ENCODE data around the gene C1orf116. TPM values are rescaled to one million over a fixed set of nuclear protein-coding genes. Genes with fewer than 3 reads are reported as not detected.

Gene C1orf116
- total RNA-seq, 1 experiment from 2014 or later = 2.4 TPM

- TF ChIP-seq ZNF138 (CRISPR knock-in tag; conservative IDR thresholded peaks at IDR 0.05) = no peak
- no peak for TF ChIP-seq ATF6 (CRISPR knock-in tag; IDR thresholded peaks at IDR 0.05)
- no peak for TF ChIP-seq ETV6 (CRISPR knock-in tag; IDR thresholded peaks at IDR 0.05)
- TF ChIP-seq GRHL2 (CRISPR knock-in tag; IDR thresholded peaks at IDR 0.05; ENCODE audit: insufficient replicate concordance, severe bottlenecking) = no peak
- TF ChIP-seq, protein P1, sequence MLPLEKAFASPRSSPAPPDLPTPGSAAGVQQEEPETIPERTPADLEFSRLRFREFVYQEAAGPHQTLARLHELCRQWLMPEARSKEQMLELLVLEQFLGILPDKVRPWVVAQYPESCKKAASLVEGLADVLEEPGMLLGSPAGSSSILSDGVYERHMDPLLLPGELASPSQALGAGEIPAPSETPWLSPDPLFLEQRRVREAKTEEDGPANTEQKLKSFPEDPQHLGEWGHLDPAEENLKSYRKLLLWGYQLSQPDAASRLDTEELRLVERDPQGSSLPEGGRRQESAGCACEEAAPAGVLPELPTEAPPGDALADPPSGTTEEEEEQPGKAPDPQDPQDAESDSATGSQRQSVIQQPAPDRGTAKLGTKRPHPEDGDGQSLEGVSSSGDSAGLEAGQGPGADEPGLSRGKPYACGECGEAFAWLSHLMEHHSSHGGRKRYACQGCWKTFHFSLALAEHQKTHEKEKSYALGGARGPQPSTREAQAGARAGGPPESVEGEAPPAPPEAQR (CRISPR knock-in tag; IDR thresholded peaks at IDR 0.05) = no peak
- TF ChIP-seq, protein P2, sequence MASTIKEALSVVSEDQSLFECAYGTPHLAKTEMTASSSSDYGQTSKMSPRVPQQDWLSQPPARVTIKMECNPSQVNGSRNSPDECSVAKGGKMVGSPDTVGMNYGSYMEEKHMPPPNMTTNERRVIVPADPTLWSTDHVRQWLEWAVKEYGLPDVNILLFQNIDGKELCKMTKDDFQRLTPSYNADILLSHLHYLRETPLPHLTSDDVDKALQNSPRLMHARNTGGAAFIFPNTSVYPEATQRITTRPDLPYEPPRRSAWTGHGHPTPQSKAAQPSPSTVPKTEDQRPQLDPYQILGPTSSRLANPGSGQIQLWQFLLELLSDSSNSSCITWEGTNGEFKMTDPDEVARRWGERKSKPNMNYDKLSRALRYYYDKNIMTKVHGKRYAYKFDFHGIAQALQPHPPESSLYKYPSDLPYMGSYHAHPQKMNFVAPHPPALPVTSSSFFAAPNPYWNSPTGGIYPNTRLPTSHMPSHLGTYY (CRISPR knock-in tag; IDR thresholded peaks at IDR 0.05) = no peak
- no peak for TF ChIP-seq SOX15 (CRISPR knock-in tag; IDR thresholded peaks at IDR 0.05)
- TF ChIP-seq, protein P3, sequence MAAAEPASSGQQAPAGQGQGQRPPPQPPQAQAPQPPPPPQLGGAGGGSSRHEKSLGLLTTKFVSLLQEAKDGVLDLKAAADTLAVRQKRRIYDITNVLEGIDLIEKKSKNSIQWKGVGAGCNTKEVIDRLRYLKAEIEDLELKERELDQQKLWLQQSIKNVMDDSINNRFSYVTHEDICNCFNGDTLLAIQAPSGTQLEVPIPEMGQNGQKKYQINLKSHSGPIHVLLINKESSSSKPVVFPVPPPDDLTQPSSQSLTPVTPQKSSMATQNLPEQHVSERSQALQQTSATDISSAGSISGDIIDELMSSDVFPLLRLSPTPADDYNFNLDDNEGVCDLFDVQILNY (CRISPR knock-in tag; IDR thresholded peaks at IDR 0.05) = no peak
- TF ChIP-seq, protein P4, sequence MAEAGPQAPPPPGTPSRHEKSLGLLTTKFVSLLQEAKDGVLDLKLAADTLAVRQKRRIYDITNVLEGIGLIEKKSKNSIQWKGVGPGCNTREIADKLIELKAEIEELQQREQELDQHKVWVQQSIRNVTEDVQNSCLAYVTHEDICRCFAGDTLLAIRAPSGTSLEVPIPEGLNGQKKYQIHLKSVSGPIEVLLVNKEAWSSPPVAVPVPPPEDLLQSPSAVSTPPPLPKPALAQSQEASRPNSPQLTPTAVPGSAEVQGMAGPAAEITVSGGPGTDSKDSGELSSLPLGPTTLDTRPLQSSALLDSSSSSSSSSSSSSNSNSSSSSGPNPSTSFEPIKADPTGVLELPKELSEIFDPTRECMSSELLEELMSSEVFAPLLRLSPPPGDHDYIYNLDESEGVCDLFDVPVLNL (CRISPR knock-in tag; IDR thresholded peaks at IDR 0.05; ENCODE audit: borderline replicate concordance, low read depth) = no peak
- DNase-seq (ENCODE audit: low spot score) = no peak
- Mint-ChIP-seq H3K27me3 (ENCODE audit: low read depth) (peaks cover 2% of the 10 kb centered on the region; the same call in 1 of the 2 replicates), H3K27ac (no peak overlapping the region), H3K4me3 (no peak overlapping the region), H3K36me3 (no peaks in the 10 kb centered on the region), H3K9me3 (no peaks in the 10 kb centered on the region), H3K4me1 (peaks cover 18% of the 10 kb centered on the region)
- ChIA-PET POLR2A (no interaction called here), CTCF (no interaction called here)
- ATAC-seq = no peak
Measured at GRCh38 chr1:207001492-207002245, 30.9 kb downstream of the C1orf116 start.

DNA sequence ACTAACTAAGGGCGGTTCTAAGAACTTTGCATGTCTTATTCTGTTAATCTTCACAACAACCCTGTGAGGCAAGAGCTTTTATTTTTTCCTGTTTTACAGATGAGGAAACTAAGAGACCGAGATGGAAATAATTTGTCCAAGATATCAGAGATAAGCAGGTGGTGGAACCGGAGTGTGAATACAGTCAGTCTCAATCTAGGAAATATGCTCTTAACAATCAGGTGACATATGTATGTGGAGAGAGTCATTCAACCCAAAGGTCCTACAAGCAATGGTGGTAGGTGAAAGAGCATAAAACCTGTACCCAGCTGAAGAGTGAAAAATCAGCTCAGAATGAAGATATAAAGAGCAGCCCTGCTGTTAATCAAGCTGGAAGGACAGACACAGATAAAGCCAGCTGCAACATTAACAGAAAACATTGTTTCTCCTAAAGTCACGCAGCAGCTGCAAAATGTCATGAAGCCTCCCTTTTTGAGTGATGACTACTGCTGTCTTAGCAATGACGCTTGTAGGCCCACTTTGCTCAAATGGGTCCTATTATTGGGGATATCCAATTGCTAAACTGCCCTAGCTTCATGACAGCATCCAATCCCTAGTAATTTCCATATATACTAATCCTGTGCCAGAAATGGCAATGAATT is 31.8 kb downstream of the C1orf116 start:
- Mint-ChIP-seq H3K27ac (no peak overlapping the region), H3K9me3 (no peaks in the 10 kb centered on the region), H3K27me3 (ENCODE audit: low read depth) (peaks cover 2% of the 10 kb centered on the region; the same call in 1 of the 2 replicates), H3K4me3 (no peak overlapping the region), H3K36me3 (no peaks in the 10 kb centered on the region), H3K4me1 (peaks cover 18% of the 10 kb centered on the region)
- TF ChIP-seq, protein P5, sequence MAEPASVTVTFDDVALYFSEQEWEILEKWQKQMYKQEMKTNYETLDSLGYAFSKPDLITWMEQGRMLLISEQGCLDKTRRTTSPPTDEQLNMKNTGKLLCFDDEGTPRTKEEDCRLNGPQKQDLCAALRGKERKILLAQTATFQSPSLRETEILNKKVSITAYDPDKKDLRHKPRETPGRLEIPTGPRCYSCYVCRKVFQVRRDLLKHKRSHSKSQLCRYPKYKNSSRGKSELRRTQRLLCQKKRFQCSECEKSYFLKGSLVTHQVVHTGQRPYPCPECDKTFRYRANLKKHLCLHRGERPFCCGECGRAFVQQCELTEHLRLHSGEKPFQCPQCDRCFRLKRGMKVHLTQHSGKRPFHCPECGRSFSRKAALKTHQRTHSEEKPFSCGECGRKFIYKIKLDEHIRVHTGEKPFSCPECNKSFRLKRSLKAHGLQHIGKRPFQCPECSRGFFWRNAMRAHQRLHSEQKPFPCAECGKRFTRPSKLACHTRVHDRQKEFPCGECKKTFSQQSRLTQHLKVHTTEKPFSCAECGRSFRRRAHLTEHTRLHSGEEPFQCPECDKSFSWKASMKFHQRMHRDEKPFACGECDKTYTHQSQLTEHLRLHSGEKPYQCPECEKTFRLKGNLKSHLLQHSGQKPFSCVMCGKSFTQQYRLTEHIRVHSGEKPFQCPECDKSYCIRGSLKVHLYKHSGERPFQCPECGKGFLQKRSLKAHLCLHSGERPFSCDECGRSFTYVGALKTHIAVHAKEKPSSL (CRISPR knock-in tag; conservative IDR thresholded peaks at IDR 0.05) = no peak
- TF ChIP-seq, protein P2 (CRISPR knock-in tag; IDR thresholded peaks at IDR 0.05) = no peak
- TF ChIP-seq PREB (CRISPR knock-in tag; IDR thresholded peaks at IDR 0.05; ENCODE audit: borderline replicate concordance) (no peak), CREB1 (CRISPR knock-in tag; IDR thresholded peaks at IDR 0.05) (no peak), ETV6 (CRISPR knock-in tag; IDR thresholded peaks at IDR 0.05) (no peak), IRF1 (CRISPR knock-in tag; IDR thresholded peaks at IDR 0.05) (no peak), TCF7 (CRISPR knock-in tag; IDR thresholded peaks at IDR 0.05; ENCODE audit: low read depth) (no peak), NFE2L1 (CRISPR knock-in tag; IDR thresholded peaks at IDR 0.05) (no peak)
- ATAC-seq (no peak), DNase-seq (ENCODE audit: low spot score) (no peak)
- POLR2A ChIA-PET = no interaction called here
- CTCF ChIA-PET = interaction anchor here (0.7 kb wide), 1 partner anchor 15 kb away, joined by 3 read pairs; no protein-coding TSS in a partner anchor
